Globus pallidus (tissue), 1 donor: ENCODE measurements around the gene DIP2B.

ENCODE experiments used
- DNase-seq: peaks from one replicate; pipeline ENCODE4 v3.0.0-alpha.2; 2015; ENCODE audit warnings: low spot score

The DIP2B gene

DNA sequence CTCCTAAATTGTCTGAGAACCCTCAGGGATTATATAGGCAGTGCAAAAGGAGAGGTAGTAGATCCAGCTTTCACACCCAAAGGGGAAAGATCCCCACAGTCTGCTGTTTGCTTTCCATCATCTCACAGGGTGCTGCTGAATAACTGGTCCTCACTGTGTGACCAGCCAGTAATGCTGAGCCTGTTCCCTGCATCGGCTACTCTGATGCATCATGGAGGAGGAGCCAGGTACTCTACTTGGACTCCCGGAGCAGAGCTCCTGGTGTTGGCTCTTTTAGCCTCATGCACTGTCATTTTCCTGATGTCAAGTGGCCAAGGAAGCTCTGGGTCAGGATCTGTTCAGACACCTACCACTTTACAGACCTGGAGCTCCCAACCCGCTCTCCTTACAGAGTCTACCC, 131.7 kb downstream of the DIP2B start:
- no peak for DNase-seq

DNA sequence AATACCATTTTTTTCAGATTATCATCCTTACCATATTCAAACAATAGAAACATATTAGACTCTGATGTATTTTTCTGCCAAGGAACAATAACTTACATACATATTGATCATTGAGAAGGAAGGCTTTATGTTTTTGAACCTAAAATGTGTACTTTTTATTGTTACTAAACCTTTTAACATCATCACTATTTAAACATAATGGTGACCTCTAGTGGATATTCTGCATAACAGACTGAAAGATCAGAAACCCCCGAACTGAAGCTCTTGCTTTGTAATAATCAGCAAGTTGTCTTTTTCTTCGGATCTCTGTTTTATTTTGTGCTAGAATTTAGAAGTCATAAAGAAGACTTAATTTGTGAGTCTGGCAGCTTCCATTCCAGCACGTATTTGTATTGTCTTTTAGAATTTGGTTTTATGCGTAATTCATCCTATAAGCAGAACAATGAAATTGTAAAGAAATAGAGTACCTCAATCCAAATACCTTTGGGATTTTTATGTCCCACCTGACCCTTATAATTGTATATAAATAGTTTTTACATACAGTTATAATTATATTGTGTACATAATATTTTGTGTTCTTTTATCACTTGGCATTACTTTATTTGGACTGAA, 133.2 kb downstream of the DIP2B start:
- peak; percentile 82 for DNase-seq

DNA sequence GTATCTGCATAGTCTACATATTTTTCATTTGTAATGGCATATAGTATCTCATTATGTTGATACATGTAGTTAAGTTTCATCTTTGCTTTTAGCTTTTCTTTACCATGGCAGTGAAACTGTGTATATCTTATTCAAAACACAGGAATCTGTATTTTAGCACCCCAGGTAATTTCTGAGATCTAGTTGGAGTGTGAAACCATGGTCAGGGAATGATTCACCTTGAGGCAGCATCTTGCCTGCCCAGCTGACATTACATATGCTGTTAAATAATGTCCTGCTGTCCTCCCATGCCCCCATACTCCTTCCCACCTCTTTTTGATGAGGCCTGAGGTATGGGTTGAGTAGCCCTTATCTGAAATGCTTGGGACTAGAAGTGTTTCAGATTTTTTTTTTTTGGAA, 133.7 kb downstream of the DIP2B start:
- no peak for DNase-seq

DNA sequence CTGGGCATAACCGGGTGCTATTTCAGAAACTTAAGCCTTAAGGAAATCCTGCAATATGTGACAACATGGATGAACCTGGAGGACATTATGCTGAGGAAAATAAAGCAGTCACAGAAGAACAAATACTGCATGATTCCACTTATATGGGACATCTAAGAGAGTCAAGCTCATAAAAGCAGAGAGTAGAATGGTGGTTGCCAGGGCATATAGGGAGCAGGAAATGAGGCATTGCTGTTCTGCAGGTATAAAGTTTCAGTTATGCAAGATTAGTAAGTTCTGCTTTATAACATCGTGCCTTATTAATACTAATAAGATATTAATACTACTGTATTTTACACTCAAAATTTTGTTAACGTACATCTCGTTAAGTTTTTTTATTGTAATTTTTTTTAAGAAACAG, 134.9 kb downstream of the DIP2B start:
- no peak for DNase-seq

DNA sequence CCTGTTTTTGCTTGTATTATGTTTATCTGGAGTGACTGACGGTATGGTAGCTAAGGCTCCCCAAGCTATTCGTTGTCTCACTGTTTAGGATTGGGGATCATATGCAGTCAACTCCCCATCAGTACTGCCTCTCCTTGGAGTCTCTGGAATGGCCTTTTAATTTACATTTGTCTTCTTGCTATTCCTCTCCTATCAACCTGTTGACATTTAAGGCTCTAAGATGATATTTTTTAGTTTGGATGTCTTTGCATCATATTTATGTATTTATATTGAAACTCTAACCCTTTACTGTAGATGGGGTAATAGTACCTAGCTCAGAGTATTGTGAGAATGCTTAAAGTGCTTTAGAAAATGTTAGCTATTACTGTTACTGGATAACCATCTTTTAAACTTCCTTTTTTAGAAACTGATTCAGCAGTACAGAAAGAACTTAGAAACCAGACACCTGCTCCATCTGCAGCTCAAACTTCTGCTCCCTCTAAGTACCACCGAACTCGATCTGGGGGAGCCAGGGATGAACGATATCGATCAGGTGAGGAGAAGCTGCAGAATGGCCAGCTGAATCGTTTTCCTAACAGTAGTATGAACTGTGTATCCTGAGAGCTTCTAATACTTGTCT, 135.6 kb downstream of the DIP2B start:
- DNase-seq: no peak

DNA sequence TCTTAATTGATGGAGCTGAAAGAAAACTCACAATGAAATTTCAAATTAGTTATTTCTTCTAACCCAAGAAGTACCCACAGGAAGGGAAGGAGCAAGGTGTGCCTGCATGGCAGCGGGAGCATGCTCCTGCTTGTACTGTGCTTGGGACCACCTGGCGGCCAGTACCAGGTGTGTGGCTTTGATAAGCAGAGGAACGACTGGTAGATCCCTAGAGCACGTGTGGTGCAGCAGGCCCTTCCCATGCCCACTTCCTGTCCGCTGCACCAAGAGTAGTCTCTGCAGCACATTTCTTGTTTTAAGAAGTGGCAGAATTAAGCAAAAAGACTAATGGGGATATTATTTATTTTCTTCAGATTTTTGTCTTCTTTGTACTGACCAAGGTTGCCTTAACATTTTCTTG, 136.8 kb downstream of the DIP2B start:
- no peak for DNase-seq

DNA sequence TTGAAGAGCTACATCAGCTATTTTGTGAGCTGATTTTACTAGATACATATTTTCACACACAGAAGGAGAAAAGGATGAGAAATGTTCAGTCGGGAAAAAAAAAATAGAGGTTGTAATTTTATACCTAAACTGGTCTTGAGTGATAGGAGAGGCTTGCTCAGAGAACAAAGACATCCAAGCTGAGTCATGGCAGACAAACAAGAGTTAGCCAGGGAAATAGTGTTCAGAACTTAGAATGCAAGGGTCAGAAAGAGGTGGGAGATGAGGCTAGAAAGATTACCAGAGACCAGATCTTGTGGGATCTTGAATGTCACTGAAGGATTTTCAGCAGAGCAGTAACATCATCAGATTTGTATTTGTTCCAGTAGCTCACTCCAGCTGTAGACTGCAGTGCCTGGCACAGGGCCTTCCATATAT, 137.3 kb downstream of the DIP2B start:
- peak; percentile 69 for DNase-seq

DNA sequence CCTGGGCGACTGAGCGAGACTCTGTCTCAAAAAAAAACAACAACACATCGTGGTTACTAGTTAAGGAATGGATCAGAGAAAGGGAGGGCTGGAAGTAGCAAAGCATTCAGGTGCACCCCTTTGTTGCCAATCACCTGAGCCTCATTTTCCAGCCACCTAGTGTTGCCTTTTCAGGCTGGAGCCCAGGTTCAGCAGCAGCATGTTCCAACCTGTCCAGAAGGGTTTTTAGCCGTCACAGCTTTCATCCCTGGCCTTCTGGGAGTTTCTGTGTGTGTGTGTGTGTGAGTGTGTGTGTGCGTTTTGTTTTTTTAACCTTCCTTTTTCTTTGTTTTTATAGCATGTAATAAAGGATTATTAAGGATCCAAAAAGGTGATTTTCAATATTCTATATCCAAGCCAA, 138.0 kb downstream of the DIP2B start:
- DNase-seq: no peak

DNA sequence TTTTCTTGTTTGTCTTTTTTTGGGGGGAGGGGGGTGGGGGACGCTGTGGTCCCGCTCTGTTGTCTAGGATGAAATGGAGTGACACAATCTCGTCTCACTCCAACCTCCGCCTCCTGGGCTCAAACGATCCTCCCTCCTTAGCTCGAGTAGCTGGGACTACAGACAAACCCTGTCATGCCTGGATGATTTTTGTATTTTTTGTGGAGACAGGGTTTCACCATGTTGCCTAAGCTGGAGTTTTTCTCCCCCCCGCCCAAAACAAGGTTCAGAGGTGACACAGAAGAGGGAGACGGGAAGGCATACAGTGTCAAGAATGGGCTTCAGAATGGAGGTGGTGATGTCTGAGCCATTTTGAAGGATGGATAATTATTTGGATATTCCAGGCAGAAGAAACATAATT, 142.2 kb downstream of the DIP2B start:
- DNase-seq: no peak

DNA sequence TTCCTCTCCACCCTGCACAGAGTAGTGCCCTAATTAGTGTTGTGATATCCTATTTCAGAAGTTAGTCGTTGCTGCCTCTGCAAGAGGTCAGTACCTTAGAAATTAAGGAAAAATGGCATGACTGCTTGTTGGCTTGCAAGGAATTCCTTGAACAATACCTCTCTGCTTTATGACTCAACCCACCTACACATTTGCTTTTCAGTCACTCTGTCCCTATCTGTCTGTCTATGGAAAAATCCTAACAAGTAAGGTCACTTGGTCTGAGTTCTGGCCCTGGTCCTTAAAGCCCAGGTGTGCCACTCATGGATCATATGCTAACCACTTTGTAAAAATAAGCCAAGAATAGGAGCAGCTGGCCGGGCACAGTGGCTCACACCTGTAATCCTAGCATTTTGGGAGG, 142.7 kb downstream of the DIP2B start:
- no peak for DNase-seq

DNA sequence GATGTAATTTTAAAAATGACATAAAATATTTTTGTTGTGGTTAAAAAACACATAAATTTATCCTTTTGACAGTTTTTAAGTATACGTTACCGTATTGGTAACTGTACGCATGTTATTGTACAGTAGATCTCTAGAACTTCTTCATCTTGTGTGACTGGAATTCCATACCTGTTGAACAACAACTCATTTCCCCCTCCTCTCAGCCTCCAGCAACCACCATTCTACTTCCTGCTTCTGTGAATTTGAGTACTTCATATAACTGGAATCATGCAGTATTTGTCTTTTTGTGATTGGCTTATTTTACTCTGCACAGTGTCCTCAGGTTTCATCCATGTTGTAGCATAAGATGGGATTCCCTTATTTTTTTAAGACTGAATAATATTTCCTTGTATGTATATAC, 145.5 kb downstream of the DIP2B start:
- DNase-seq: no peak

DNA sequence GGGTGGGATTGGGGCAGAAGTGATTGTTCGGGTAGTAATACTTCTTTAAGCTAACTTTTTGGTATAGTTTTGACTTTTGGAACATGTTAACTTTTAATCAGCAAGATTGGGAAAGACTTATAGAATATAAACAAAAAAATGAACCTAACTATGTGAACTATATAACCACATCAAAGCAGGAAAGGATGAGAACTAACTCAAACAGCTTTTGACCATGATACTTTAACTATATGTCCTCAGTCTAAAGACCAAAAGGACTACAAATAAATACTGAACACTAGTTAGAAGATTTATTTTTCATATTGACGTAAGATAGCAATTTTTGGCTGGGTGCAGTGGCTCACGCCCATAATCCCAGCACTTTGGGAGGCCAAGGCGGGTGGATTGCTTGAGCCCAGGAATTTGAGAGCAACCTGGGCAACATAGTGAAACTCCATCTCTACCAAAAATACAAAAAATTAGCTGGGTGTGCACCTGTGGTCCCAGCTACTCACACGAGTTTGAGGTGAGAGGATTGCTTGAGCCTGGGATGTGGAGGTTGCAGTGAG, 150.7 kb downstream of the DIP2B start:
- DNase-seq: no peak

DNA sequence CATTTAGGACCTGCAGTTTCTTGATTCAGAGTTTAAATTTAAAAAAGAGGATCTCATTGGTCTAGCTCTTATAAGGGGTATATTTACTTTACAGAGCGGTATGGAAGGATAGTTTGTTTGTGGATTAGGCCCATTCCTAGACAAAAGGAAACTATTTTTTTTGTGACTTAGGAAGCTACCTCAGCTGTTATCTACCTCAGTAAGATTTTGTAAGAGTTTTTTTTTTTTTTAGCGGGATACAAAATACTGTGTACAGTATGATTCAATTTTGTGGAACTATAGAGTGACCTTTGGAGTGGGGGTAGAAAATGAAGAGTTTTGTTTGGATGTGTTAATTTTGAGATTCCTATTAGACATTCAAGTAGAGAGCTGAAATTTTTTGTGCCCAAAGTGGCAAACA, 154.5 kb downstream of the DIP2B start:
- no peak for DNase-seq

DNA sequence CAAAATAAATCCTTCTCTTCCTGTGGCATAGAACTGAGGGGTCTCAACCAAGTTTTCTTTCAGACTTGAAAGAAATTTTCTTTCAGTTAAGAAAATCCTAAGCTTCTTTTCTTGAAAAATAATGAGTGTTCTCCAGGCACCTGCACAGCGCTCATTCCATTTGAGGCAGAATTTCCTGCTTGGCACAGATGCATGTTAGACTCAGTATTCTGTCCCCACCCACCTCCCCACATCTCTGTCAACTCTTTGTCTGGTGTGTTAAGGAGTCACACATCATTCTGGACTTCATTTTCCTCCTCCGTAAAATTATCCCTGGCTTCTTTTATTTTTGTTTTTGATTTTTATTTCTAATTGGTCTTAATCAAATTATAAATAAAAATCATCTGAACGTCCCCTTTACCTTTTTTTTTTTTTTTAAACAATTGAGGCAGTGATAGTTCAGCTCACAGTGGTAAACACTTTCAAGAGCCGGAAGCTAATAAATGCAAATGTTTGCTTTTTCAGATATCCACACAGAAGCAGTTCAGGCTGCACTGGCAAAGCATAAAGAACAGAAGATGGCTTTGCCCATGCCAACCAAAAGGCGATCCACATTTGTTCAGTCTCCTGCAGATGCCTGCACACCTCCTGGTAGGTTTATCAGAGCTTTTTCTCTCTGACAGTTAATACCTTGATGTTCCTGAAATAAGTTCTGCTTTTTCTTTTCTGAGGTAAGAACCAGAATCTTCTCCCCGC, 155.1 kb downstream of the DIP2B start:
- DNase-seq: no peak

DNA sequence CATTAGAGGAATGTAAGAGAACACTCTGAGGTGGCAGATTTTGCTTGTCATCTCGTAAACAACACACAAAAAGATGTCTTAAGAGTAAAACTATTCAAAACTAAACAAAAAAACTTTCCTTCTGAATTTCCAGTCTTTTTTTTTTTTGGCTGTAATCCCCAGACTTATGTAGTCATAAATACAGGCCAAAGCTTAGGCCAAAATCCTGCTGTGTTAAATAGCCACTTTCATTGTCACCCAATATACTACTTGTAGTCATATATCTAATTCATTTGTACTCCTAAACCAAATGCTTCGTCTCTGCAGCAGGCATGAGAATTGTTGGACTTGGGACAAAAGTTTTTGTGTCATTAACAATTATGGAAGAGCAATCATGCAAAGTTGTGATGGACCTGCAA, 155.6 kb downstream of the DIP2B start:
- no peak for DNase-seq

DNA sequence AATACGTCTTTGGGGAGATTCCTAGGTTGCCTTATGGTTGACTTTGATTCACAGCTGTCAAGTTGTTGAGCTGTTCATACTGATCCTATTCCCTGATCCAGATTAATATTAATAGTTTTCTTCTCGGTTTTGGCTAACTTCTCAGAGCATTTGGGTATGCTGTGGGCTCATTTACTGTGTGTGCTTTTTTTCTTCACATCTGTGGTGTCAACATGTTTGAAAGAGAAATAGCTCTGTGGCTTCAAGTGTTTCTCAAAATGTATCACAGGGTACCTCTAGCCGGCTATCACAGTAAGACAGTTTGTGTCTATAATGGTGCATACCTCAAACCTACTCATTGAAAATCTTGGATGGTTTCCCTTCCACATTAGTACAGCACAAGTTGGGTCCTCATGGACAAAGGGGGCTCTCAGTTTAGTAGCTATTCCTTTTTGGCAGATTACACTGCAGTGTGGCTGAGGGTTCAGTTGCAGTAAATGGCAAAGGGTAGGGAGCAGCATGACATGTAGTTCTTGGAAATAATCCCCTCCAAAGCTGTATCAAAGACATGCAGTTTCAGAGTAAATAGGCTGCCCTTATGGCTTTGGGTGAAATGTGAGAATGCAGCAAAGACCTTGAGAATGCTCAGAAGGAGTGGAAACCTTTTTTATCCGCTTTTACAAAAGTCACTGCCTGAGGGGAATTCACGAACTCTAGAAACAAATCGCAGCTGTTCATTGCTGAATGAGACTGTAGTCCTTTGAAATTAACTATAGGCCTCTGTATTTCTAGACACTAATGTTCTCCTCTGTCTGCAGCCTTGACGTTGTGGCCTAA, 156.7 kb downstream of the DIP2B start:
- DNase-seq: peak; percentile 73

DNA sequence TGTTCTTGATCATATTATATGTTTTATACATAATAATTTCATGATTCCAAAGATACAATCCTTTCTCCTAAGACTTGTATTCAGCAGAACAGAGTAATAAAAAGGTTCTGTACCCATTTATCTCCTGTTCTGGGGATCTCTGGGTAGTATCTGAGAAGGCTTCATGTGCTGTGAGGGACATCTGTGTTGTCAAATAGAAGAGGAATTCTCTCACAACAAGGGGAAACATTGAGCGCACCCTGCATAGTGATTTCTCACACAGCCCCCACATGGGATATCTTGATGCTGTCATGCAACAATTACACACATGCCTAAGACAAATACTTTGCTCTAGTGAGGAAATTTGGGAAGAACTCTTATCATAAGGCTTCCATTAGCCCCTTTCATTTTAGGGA, 157.3 kb downstream of the DIP2B start:
- no peak for DNase-seq

DNA sequence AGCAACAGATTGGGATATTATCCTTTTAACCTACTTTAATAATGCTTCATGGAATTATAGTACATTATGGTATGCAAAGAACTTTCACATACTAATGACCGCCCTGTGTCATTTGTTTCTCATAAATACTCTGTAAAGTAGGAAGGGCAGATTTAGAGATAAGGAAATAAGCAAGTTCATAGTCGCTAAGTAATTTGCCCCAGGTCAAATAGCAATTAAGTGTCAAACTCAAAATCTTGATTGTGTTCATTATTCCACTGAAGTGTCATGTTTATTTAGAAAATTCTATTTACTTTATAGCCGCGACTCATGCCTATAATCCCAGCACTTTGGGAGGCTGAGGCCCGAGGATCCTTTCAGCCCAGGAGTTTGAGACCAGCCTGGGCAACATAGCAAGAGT, 160.4 kb downstream of the DIP2B start:
- no peak for DNase-seq

DNA sequence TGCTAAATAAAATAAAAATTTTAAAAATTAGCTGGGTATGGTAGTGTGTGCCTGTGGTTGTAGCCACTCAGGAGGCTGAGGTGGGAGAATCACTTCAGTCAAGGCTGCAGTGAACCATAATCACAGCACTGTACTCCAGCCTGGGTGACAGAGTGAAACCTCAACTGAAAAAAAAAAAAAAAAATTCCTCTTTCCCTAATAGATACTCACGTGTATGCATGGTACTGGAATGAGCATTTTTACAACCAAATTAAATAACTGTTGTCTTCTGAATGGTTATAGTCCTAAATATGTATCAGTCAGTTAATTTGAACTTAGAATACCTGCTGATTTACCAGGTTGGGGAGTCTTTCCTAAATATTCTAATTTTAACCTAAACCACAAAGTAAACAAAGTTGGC, 160.8 kb downstream of the DIP2B start:
- no peak for DNase-seq

DNA sequence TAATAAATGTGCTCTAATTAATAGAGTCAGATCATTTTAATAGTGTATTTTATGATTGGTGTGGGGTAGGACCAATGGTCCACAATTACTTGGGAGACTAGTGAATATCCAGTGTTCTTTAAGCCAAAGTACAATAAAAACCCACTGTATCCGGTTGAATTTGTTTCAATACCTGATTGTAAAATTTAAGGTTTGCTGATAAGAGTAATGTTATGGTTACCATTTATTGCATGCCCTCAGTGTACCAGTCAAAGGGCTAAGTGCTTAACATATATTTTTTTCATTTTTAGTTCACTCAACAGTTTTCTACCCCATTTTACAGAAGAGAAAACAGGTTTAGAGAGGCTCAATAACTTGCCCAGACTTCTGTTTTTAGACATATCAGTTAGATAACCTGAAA, 161.2 kb downstream of the DIP2B start:
- no peak for DNase-seq

DNA sequence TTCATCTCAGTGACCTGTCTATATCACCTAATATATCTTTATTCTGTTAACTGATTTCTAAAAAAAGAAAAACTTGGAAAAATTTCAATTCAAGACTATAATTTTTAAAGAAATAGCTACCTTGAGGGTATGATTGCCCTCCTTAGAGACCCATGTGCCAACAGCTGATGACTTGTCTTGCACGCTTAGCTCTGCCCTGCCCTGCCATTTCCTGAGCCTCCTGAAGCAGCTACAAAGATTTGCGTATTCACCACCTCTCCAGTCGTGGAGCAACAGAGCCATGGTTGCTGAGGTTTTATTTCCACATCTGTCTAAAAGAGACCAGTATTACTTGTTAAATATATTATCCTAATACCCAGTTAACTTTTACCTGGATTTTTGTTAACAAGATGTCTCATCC, 167.4 kb downstream of the DIP2B start:
- DNase-seq: no peak

DNA sequence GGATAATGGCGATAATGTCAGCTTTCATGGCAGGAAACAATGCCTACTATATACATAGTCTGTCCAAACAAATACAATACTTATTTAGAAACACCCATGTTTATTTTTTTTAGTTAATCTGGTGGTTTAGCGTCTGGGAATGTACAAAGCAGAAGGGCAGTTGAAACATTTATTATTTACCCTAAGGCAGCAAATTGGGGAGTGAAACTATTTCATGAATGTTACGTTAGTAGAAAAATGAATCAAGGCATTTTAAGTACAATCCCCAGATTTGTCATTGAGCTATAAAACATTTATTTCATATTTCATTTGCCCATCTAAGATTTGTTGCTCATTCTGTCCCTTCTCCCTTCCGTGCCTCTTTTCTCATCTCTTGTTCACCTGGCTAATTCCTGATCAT, 172.0 kb downstream of the DIP2B start:
- no peak for DNase-seq

DNA sequence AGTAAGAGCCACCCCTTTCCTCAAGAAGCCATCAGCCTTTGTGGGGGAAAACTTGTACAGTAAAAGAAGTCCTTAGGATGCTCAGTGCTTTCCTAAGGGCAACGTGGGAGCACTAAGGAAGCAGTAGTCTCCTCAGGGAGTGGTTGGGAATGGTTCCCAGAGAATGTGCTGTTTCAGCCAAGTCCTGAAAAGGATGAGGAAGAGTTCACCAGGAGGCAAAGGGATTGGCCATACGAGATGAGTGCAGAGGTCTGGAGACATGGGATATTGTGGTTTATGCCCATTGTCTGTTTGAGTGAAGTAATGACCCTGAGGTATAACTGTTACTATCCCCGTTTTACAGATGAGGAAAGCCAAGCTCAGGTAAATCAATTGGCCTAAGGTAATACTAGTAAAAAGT, 173.1 kb downstream of the DIP2B start:
- DNase-seq: no peak
